Measurements from ENCODE around the gene SCAP.

DNA sequence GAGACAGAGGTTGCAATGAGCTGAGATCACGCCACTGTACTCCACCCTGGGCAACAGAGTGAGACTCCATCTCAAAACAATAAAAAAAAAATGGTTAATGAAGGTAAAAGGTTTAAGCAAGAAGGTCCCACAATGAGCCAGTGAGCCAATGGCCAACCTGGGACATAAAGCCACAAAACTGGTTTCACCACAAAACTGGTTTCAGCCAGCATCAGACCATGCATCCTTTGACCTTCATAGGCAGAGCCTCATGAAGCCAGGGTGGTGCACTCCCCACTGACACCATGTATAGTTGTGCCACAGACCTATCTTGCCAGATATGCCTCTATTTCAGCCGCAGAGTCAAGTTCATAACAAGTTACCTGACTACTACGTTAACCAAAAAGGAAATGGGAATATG lies 41.9 kb downstream of the SCAP start:
- TF ChIP-seq EP300 (IDR thresholded peaks at IDR 0.05), result no peak
- TF ChIP-seq, protein P1, sequence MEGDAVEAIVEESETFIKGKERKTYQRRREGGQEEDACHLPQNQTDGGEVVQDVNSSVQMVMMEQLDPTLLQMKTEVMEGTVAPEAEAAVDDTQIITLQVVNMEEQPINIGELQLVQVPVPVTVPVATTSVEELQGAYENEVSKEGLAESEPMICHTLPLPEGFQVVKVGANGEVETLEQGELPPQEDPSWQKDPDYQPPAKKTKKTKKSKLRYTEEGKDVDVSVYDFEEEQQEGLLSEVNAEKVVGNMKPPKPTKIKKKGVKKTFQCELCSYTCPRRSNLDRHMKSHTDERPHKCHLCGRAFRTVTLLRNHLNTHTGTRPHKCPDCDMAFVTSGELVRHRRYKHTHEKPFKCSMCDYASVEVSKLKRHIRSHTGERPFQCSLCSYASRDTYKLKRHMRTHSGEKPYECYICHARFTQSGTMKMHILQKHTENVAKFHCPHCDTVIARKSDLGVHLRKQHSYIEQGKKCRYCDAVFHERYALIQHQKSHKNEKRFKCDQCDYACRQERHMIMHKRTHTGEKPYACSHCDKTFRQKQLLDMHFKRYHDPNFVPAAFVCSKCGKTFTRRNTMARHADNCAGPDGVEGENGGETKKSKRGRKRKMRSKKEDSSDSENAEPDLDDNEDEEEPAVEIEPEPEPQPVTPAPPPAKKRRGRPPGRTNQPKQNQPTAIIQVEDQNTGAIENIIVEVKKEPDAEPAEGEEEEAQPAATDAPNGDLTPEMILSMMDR (IDR thresholded peaks at IDR 0.05), result no peak
- no peak for TF ChIP-seq POLR2A (IDR thresholded peaks at IDR 0.05)

Measured in tibial nerve (tissue), 4 donors.